ENCODE measurements around the gene TUBGCP2. TPM values are rescaled to one million over a fixed set of nuclear protein-coding genes. Genes with fewer than 3 reads are reported as not detected.

TUBGCP2 gene
- total RNA-seq, 1 donor from 2014 or later, result 66.7 TPM

DNA sequence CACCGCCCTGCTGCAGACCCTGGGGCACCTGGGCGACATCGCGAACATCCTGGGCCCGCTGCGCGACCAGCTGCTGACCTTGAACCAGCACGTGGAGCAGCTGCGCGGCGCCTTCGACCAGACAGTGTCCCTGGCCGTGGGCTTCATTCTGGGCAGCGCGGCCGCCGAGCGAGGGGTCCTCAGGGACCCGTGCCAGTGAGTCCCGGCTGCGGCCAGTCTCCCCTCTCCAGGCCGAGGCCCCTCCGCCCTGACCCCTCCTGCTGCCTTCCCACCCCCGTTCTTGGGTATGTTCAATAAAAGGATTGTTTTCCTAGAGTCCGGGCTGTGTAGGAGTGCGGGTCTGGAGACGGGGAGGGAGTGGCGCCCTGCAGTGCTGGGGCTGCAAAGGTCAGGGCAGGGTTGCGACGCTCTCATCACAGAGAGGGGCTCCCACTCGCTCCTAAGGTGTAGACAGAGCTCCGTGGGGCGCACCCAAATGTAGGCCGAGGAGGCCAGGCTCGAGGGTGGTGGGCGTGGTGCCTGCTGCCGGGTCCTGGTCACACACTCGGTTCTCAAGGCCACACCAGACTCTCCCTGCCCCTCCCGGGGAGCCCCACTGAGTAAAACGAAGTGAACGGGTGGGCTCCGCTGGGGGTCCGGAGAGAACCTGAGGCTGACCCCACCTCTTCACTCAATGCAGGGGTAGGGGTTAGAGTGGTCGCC, 77.3 kb downstream of the TUBGCP2 start:
- intact Hi-C loops (cut with micrococcal nuclease), result no loop called here
- H3K27me3 Mint-ChIP-seq, result peaks cover 32% of the 10 kb centered on the region
- DNase-seq (no peak), ATAC-seq (ENCODE audit: low read depth) (no peak)
- peak overlapping the region; percentile 71 for H3K4me3 Mint-ChIP-seq
- no peak overlapping the region for H3K27ac Mint-ChIP-seq
- TF ChIP-seq, protein P1, sequence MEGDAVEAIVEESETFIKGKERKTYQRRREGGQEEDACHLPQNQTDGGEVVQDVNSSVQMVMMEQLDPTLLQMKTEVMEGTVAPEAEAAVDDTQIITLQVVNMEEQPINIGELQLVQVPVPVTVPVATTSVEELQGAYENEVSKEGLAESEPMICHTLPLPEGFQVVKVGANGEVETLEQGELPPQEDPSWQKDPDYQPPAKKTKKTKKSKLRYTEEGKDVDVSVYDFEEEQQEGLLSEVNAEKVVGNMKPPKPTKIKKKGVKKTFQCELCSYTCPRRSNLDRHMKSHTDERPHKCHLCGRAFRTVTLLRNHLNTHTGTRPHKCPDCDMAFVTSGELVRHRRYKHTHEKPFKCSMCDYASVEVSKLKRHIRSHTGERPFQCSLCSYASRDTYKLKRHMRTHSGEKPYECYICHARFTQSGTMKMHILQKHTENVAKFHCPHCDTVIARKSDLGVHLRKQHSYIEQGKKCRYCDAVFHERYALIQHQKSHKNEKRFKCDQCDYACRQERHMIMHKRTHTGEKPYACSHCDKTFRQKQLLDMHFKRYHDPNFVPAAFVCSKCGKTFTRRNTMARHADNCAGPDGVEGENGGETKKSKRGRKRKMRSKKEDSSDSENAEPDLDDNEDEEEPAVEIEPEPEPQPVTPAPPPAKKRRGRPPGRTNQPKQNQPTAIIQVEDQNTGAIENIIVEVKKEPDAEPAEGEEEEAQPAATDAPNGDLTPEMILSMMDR (IDR thresholded peaks at IDR 0.05), result no peak
- no peaks in the 10 kb centered on the region for H3K9me3 Mint-ChIP-seq
- H3K4me1 Mint-ChIP-seq, result peaks cover 24% of the 10 kb centered on the region
- ChIA-PET POLR2A (no interaction called here), CTCF (no interaction called here)
- H3K36me3 Mint-ChIP-seq (ENCODE audit: low read depth), result no peaks in the 10 kb centered on the region

DNA sequence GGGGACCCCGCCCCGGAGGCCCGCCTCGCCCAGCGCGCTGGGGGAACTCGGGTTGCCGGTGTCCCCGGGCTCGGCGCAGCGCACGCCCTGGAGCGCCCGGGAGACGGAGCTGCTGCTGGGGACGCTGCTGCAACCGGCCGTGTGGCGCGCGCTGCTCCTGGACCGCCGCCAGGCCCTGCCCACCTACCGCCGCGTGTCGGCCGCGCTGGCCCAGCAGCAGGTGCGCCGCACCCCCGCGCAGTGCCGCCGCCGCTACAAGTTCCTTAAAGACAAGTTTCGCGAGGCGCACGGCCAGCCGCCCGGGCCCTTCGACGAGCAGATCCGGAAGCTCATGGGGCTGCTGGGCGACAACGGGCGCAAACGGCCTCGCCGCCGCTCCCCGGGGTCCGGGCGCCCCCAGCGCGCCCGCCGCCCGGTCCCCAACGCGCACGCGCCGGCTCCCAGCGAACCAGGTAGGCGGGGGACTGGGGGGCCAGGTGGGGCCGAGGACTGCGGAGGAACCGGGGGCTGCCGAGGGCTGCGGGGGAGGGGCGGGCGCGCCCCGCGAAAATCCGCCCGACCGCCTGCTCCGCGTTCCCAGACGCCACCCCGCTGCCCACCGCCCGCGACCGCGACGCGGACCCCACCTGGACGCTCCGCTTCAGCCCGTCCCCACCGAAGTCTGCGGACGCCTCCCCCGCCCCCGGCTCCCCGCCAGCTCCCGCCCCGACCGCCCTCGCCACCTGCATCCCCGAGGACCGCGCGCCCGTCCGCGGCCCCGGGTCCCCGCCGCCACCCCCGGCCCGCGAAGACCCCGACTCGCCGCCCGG, 78.1 kb downstream of the TUBGCP2 start:
- DNase-seq (peak; percentile 53), ATAC-seq (ENCODE audit: low read depth) (peak; percentile 73)
- Mint-ChIP-seq H3K9me3 (no peaks in the 10 kb centered on the region), H3K27me3 (peaks cover 39% of the 10 kb centered on the region), H3K36me3 (ENCODE audit: low read depth) (no peaks in the 10 kb centered on the region), H3K27ac (no peak overlapping the region), H3K4me3 (peak overlapping the region; percentile 69), H3K4me1 (peaks cover 28% of the 10 kb centered on the region)
- TF ChIP-seq, protein P1 (IDR thresholded peaks at IDR 0.05), result no peak
- ChIA-PET CTCF (no interaction called here), POLR2A (interaction anchor here (0.9 kb wide), 1 partner anchor 899 kb away, joined by 3 read pairs; the partner anchor contains the start of gene LRRC27)
- intact Hi-C loops (cut with micrococcal nuclease), result no loop called here

DNA sequence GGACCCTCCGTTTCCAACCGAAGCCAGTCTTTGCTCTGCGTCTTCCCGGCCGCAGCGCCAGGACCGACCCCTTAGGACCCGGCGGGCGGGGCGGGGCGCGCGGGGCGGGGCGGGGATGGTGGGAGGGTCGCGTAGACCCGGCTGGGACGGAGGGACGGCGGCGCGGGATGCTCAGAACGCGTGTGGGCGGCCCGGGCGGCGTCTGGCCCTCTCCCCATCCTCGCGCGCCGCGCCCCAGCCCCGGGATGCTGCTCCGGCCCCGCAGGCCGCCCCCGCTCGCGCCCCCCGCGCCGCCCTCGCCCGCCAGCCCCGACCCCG, 78.7 kb downstream of the TUBGCP2 start, which contains the start of gene UTF1:
Gene UTF1 (plus strand): TSS at position 174 of the 318 bp plus-strand sequence. CDS start 72 bp downstream, at position 246.
- intact Hi-C loops (cut with micrococcal nuclease), result no loop called here
- ATAC-seq (ENCODE audit: low read depth) (no peak), DNase-seq (no peak)
- Mint-ChIP-seq H3K4me3 (peak within 1 kb of the TSS; percentile 69), H3K36me3 (ENCODE audit: low read depth) (no peaks in the 10 kb centered on the region), H3K4me1 (peaks cover 28% of the 10 kb centered on the region), H3K27me3 (peaks cover 39% of the 10 kb centered on the region), H3K27ac (no peak within 1 kb of the TSS), H3K9me3 (no peaks in the 10 kb centered on the region)
- POLR2A ChIA-PET, result interaction anchor here (0.9 kb wide), 1 partner anchor 898 kb away, joined by 3 read pairs; the partner anchor contains the start of gene LRRC27
- TF ChIP-seq, protein P1 (IDR thresholded peaks at IDR 0.05), result no peak
- CTCF ChIA-PET, result no interaction called here

DNA sequence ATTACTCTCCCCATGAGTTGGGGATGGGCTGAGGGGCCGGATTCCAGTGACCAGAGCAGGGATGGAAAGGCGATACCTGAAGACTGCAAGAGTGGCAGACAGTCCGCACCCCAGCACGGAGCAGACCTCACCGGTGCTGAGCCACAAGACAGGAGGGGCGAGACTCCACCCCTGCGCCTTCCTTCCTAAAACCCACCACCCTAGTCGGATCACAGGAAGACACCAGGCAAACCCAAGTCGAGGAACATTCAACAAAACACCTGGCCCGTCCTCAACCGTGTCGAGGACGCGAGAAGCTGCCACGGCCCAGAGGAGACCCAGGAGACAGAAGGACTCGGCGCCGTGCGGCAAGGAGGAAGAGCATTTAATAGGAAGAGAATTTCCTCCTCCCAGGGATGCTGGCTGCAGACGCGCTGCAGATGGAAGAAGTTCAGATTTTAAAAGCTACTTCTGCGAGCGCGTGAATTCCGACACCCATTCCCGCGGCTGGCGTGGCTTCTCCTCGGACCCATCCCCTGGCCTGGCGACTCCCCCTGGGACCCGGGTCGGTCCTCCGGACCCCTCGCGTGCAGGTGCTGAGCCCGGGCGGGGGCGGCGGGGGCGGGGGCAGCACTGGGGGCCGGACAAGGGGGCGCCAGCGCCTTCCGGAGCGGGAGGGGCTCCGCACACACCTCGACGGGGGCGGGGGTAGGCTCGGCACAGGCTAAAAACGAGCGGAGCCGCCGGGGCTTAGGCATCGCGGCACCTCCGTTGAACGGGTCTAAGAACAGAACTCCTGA, 79.2 kb downstream of the TUBGCP2 start:
- ATAC-seq (ENCODE audit: low read depth), result no peak
- DNase-seq, result no peak
- intact Hi-C loops (cut with micrococcal nuclease), result no loop called here
- peaks cover 39% of the 10 kb centered on the region for H3K27me3 Mint-ChIP-seq
- H3K36me3 Mint-ChIP-seq (ENCODE audit: low read depth), result no peaks in the 10 kb centered on the region
- TF ChIP-seq, protein P1 (IDR thresholded peaks at IDR 0.05), result no peak
- H3K4me3 Mint-ChIP-seq, result peak overlapping the region; percentile 64
- ChIA-PET CTCF (interaction anchor here (0.7 kb wide), 1 partner anchor 86 kb away, joined by 3 read pairs; no protein-coding TSS in a partner anchor), POLR2A (no interaction called here)
- no peaks in the 10 kb centered on the region for H3K9me3 Mint-ChIP-seq
- peaks cover 25% of the 10 kb centered on the region for H3K4me1 Mint-ChIP-seq
- no peak overlapping the region for H3K27ac Mint-ChIP-seq

Other genes starting within 250 kb of the TUBGCP2 start
- gene ADGRA1, start 220.9 kb downstream of the TUBGCP2 start, total RNA-seq, result not detected in 2 replicates
- gene KNDC1, start 148.7 kb downstream of the TUBGCP2 start, total RNA-seq, result 0.09 TPM in 1 of 2 replicates, not detected in the other
- gene UTF1, start 78.7 kb downstream of the TUBGCP2 start, total RNA-seq, result not detected in 2 replicates
- gene VENTX, start 71.0 kb downstream of the TUBGCP2 start, total RNA-seq, result 0.13 TPM in 1 of 2 replicates, not detected in the other
- 137 and 152 TPM in 2 replicates for gene ADAM8, start 32.0 kb downstream of the TUBGCP2 start, total RNA-seq
- 56.7 and 58.2 TPM in 2 replicates for gene ZNF511, start within 50 bp of the TUBGCP2 start, total RNA-seq
- not detected in 2 replicates for gene CALY, start 28.0 kb upstream of the TUBGCP2 start, total RNA-seq
- not detected in 2 replicates for gene PRAP1, start 38.5 kb upstream of the TUBGCP2 start, total RNA-seq
- 37.2 and 39.1 TPM in 2 replicates for gene FUOM, start 49.1 kb upstream of the TUBGCP2 start, total RNA-seq
- gene ECHS1, start 64.5 kb upstream of the TUBGCP2 start, total RNA-seq, result 37.7 and 39.4 TPM in 2 replicates
- 14.1 and 16.9 TPM in 2 replicates for gene PAOX, start 70.4 kb upstream of the TUBGCP2 start, total RNA-seq
- 67.6 and 83.1 TPM in 2 replicates for gene MTG1, start 85.3 kb upstream of the TUBGCP2 start, total RNA-seq
- not detected in 2 replicates for gene SPRN, start 115.8 kb upstream of the TUBGCP2 start, total RNA-seq
- 2.8 TPM in 2 replicates for gene SCART1, start 145.1 kb upstream of the TUBGCP2 start, total RNA-seq
- 0.64 and 1.1 TPM in 2 replicates for gene CYP2E1, start 218.5 kb upstream of the TUBGCP2 start, total RNA-seq